GM03348 (cell line): ENCODE data around the gene PLEKHG5.
"Not testable (repeated sequence)": the region's sequence is repeated elsewhere in the genome, so short reads cannot be mapped to it uniquely, and the experiment has no call there.

Experiments
- DNase-seq: peaks from one replicate; pipeline ENCODE4 v3.0.0; 2012; ENCODE audit warnings: low spot score

The PLEKHG5 gene

DNA sequence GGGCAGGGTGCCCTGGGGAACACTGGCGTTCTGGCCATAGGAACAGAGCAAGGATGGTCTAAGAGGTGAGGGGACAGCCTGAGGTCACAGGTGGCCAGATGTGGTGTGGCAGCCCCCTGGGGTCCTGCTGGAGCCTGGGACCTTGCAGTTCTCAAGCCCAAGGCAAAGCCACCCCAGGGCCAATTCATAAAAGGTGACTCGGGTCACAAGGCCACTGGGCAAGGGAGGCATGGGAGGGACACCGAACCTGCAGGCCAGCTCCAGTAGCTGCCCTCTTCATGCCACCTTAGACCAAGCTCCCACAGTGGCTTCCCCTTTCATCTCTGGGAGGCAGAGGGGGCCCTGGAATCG lies 44.8 kb downstream of the PLEKHG5 start:
- no peak for DNase-seq

DNA sequence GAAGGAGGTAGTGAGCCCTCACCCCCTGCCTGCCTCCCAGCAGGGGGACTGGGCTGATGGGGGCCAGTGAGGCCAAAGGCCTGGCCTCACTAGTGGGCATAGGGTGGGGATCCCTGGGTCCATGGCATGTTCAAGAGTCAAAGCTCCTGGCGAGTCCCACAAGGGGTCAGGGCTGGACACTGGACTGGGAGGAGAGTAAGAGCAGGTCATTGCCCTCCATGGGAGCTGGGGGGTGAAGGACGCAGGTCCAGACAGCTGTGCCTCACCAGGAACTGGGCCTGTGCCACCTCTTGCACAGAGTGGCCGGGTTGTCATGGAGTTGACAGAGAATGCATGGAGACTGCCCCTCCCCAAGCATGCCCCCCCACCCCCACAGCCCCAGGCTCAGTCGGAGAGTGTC lies 45.5 kb downstream of the PLEKHG5 start:
- not testable (repeated sequence) for DNase-seq

DNA sequence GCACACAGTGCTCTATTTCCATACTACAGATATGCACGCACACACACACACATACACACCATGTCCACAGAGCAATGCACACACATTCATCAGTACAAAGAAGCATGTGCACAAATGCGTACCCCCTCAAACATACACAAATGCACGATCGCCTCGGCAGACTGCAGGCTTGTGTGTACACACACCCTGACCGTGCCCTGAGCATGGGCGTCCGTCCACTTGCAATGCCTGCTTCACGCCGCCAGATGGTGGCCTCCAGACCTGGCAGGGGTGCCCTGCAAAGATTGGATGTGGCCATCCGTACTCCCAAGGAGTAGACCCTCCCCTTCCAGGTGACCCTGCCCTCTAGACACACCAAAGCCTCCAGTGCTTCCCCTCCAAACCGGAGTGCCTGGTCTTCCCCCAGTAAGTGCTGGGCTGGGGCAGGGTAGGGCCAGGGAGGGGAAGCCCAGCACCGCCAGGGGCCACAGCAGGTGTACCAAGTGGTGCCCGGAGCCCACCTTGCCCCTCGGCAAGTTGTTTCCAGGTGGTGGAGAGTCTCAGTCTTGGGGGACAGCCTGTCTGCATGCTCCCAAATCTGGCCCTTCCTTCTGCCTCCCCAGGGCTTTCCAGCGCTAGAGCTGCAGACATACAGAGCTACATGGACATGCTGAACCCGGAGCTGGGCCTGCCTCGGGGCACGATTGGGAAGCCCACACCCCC lies 46.3 kb downstream of the PLEKHG5 start:
- DNase-seq: peak; percentile 49

DNA sequence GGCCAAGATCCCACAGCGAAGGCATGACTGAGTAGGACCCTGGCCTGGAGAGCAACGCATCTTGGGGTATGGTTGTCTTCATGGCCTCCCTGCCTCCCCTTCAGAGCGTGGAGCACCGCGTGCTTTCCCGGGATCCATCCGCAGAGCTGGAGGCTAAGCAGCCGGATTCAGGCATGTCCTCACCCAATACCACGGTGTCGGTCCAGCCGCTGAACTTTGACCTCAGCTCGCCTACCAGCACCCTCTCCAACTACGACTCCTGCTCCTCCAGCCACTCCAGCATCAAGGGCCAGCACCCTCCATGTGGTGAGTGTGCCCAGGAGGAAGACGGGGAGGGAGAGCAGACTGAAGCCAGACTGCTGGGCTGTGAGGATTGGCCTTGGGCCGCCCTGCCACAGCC lies 47.1 kb downstream of the PLEKHG5 start:
- no peak for DNase-seq

DNA sequence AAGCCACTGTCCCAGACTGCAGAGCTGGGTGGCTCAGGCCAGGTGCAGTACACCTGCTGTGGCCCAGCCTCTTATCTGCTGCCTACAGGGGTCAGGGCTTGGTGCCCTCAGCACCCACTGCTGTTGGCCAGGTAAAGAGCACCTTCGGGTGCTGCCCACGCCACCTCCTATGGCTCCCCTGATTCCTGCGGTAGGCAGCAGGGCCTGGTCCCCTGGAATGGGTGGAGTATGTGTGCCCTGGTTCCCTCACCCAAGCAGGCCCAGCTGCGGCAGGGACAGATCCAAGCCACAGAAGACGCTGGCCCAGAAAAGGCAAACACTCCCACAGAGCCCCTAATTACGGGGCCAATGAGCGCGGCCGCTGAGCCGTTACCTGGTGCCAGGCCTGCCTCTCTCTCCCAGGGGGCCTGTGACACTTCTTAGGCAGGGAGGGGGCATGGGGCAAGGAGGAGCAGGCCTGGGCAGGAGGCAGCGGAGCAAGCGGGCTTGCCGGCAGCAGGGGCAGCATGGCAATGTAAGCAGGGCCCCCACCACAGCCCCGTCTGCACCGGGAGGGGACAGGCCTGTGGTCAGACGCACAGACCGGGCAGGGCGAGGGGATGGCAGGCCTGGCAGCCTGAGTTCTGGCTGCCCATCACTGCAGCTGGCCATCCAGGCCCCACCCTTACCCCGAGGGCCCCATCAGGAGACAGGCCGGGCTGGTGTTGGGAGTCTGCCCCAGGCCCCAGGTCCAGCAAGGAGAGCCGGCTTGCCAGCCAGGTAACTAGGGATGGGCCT lies 47.9 kb downstream of the PLEKHG5 start:
- no peak for DNase-seq

DNA sequence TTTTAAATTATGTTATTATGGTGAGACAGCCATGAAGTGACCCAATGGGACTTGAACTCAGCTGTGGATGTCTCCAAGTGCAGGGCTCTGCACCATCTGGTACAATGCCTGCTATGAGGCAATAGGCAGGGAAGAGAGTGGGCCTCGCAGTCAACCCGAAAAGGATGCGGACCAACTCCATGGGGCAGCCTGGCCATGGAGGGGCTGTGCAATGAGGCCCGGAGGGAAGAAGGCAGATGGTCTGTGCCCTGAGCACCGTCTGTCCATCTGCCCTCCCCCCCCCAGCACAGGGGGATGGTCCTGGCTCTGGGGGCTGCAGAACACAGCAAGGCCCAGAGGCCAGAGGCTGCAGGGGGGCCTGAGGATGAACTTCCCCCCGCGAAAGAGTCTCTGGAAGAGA lies 49.9 kb downstream of the PLEKHG5 start:
- no peak for DNase-seq

DNA sequence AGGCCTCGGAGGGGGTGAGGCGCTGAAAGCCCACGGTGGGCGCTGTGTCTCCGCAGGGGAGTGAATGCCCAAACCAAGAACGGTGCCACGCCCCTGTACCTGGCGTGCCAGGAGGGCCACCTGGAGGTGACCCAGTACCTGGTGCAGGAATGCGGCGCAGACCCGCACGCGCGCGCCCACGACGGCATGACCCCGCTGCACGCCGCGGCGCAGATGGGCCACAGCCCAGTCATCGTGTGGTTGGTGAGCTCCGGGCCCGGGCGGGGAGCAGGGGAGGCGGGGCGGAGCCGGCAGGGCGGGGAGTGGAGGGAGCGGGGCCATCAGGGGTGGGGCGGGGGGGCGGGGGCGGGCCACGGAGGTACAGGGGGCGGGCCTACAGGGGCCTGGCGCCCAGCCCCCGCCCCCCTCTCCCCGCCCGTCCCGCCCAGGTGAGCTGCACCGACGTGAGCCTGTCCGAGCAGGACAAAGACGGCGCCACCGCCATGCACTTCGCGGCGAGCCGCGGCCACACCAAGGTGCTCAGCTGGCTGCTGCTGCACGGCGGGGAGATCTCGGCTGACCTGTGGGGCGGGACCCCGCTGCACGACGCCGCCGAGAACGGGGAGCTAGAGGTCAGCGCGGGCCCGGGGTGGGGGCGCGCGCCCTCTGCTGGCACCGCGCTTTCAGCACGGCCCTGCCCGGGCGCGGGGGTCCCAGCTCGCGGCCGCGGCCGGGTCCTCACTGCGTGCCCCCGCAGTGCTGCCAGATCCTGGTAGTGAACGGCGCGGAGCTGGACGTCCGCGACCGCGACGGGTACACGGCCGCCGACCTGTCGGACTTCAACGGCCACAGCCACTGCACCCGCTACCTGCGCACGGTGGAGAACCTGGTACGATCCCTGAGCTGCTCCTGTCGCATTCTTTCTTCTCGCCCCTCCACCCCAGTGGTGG lies 51.0 kb downstream of the PLEKHG5 start:
- peak; percentile 63 for DNase-seq

DNA sequence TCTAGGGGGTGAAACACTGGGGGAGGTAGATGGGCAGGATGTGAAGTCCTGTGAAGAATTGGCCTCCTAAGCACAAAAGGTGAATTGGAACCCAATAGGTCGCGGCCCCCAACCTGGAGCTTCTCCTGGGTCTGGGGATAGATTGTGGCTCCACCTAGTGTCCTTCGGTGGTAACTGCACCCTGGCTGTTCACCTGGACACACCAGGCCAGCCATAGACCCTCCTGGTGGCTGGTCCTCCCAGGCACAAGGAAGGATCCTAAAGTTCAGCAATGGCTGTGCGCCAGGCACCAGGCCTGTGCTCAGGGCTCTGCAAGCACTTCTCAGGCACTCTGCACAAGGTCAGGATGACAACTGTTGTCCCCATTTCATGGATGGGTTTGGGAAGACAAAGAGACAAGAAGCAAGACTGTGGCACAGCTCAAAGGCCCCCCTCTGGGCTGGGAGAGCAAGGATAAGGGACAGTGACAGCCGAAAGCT lies 53.4 kb downstream of the PLEKHG5 start:
- DNase-seq: peak; percentile 86

DNA sequence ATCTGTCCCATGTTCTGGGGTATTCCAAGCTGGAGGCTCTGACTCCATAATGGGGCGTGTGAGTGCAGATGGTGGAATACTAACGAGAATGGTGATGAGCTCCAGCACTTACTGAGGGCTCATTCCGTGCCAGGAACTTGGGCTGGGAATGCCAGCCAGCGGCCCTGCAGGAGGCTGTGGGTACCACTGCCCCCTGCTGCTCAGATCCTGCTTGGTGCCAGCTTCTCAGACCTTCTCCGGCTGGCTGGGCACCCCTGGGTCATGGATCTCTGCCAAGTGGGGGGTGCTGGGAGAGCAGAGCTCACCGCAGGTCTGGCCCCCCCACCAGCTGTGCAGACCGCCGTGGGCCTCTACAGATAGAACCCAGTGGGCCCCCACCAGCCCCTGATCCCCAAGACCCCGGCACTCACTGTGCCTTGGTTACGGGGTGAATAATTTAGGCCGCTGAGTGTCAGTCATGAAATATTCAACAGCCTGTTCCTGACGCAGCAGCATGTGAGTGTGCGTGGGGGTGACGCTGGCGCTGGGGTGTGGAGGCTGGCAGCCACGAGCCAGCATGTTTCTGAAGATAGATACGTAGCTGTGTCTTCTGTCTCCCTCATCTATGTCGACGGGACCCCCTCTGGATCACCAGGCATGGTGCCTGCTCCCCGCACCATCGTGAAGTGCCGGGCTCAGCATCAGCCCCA lies 54.3 kb downstream of the PLEKHG5 start:
- not testable (repeated sequence) for DNase-seq

DNA sequence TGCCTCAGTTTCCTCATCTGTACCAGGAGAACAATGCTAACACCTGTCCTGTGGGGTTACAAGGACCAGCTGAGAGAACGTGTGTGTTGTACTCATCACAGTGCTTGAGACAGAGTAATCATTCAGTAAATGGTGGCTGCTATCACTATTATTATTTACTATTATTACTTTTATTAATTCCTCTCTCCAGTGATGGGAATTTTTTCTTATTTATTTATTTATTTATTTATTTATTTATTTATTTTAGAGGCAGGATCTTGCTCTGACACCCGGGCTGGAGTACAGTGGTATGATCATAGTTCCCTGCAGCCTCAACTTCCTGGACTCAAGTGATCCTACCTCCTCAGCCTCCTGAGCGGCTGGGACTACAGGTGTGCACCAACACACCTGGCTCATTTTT lies 55.2 kb downstream of the PLEKHG5 start:
- DNase-seq: not testable (repeated sequence)

DNA sequence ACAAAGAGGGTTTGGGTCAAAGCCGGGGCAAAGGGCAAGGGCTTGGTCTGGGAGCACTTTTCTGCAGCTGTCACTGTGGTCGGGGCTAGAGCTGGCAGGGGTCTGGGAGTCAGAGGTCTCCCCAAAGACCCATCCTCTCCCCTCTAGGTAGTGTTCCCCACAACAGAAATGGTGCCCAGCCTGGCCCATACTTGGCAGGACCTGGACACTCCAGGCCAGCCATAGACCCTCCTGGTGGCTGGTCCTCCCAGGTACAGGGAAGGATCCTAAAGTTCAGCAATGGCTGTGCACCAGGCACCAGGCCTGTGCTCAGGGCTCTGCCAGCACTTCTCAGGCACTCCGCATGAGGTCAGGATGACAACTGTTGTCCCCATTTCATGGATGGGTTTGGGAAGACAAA lies 55.9 kb downstream of the PLEKHG5 start:
- DNase-seq: no peak

DNA sequence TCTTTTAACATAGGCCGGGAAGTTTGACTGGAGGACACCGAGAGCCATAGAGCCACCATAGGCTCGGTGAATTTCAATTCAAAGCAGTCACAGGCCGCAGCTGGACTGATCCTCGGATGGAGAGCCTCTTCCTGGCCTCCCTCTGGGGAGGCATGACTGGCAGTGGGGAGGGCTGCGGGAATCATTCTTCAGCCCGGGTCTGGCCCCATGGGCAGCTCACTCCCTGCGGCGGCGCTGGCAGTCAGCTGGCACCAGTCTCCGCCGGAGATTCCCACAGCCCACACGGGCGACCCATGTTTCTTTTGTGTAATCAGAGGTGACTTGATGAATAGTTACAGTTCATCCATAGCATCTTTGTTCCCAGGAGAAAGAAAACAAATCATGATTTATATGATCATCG lies 56.3 kb downstream of the PLEKHG5 start:
- no peak for DNase-seq

DNA sequence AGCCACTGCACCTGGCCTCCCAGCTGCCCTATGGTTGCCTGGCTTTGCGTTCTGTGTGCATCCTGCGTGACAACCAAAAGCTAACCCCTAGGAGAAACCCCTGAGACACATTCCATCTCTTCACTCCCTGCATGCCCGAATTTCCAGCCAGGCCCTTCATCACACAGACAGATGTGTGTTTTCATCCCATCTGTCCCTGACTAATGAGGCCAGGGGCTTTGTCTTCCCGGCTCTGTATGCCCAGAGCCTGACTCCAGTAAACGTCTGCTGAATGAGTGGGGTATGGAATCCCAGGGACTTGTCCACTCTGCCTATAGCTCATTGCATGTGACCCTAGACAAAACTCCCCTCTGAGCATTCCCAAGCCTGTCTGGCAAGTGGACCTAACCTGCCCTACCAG lies 57.3 kb downstream of the PLEKHG5 start:
- DNase-seq: no peak

DNA sequence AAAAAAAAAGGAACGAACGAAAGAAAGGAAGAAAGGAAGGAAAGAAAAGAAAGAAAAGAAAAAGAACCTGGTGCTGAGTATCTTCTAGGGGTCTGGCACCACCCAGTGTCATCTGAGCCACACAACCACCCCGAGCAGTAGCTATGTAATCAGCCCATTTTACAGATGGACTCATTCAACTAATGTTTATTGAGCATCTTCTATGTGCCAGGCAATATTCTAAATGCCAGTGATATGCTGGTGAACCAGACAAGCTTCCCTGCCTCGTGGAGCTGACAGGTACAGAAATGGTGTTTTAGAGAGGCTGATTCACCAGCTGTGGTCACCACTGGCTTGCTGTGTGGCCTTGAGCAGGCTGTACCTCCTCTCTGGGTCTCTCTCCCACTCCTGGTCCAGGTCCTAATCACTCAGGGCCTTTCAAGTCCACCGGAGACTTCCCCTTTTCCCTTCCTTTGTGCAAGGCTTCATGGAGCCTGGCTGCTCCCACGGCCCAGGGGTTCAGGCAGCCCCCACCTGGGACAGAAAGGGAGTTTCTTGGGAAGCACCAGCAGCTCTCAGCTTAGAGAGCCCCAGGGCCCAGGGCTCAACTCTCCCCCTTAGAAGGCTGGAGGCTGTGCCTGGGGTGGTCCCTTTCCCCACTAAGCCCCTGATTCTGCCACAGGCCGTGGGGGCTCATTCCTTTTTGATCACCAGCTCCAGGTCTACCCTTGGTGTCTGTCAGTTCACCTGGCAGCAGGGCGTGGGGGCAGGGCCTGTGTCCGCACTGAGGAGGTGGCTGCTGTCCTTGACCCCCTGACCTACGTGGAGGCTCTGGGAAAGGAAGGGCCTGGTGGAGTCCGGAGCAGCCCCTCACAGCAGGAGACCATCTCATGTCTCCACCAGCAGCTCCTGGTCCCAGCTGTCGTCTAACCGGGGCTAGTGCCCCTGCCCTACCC lies 59.6 kb downstream of the PLEKHG5 start:
- not testable (repeated sequence) for DNase-seq

DNA sequence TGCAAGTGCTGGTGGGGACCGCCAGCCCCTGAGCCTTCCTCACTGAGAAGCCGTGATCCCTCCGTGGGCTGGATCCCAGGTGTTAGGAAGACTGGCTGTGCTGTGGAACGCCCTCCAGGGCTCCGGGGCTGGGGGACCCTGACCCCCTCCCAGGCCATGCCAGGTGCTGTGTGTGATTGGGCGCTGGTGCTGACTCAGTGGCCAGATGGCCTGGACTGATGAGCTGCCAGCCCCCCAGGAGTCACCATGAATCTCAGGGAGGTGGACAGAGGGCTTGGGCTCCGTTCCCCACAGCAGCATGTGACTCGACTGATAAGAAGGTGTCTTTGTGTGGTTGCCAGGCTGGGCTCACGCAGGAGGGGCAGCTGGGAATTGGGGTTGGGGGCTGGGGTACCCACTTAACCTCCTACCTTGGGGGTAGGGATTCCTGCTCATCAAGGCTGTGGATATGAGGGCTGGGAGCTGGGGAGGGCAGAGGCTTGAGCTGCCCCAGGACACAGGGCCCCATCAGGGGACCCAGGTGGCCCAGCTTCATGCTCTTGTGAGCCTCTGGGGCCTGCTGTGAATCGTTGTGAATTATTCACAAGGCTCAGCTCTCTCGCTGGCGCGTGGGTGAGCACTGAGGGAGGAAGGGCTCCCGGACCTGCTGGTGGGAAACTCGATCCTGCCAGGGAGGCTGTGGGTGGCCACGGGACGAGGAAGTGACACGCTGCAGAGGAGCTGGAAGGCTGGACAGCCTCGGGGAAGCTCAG lies 61.6 kb downstream of the PLEKHG5 start:
- DNase-seq: not testable (repeated sequence)

DNA sequence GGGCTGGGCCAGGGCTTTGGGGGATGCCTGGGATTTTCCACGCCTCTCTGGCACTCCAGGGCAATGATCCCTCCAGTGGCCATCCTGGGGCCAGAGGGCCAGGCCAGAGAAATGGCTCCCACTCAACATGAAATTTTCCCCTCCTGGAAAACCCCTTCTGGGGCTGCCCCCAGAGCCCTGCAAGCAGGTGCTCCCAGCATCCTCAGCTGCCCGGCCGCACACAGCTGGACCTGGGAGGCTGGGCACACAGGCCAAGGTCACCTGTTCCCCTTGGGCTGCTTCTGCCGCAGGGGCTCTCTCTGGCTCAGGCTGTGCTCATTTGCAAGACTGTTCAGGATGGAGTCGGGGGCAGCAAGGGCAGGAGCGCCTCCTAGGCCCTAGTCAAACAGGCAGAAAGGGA lies 63.0 kb downstream of the PLEKHG5 start:
- DNase-seq: not testable (repeated sequence)

DNA sequence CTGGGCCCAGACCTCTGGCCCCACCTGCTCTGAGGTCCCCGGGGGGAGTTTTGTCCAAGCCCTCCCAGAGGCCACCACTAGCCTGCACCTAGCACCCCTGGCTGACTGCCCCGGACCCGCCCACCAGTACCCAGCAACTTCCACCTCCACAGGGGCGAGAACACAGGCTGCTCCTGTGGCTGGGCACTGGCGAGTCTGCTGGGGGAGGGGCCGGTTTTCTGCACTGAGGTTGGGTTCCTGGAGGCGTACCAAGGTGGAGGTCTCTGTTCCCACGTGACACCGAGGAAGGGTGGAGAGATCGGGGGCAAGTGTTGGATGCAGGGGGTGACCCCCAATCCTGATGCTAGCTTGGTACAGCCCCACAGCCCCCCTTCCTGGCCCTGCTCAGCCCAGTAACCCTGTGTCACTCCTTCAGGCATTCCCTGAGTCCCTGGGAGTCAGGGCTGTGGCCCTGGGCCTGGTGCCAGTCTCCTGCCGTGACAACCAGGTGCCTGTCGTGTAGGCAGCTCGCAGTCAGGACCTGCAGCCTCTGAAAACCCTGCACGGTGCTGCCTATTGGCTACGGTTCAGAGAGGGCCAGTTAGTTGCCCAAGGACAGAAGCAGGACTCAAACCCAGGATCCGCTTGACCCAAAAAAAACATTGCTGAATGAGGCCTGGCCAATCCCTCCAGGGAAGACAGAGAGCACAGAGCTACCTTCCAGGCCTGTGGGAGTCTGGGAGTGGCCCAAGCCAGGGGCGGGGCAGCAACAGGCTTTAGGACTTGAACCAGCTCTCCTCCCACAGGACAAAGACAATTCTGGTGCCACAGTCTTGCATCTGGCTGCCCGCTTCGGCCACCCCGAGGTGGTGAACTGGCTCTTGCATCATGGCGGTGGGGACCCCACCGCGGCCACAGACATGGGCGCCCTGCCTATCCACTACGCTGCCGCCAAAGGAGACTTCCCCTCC lies 63.8 kb downstream of the PLEKHG5 start:
- DNase-seq: no peak

DNA sequence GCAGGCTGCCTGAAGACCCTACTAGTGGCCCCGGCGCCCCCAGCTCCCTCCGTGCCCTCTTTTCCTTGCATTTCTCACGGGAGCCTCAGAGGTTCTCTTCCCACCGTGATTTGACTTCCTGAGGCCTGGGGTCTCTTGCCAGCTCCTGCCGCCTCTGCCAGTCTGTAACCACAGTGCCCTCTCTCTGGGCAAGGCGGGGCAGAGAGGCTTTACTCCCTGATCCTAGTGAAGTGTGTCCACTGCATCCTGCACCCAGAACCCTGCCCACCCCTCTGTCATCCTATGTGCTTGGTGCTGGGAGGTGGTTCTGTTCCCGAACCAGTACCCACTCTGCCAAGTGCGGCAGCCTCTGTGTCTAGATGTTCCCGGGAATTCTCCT lies 64.5 kb downstream of the PLEKHG5 start:
- DNase-seq: no peak
